Ovary (tissue), 3 donors: ENCODE results near the gene FXYD4.

ENCODE experiments used
- EP300 ChIP-seq: sonication (generic); formaldehyde crosslinking; IDR thresholded peaks from one replicate; pipeline ENCODE4 v1.6.1; 2017; ENCODE audit warnings: antibody characterized with exemption
- POLR2A ChIP-seq: fragments of 450-650 bp; IDR thresholded peaks from one replicate; pipeline ENCODE4 v1.6.1; 2017; ENCODE audit warnings: antibody characterized with exemption, mild to moderate bottlenecking, moderate library complexity
- TF ChIP-seq, protein P1 (sequence below), 3 donors: fragments of 450-650 bp in 2 of 3; fragments of 200-600 bp in 1 of 3; IDR thresholded peaks; one replicate each; pipeline versions ENCODE4 v1.5.1 to v1.8.0; 2016 to 2022; ENCODE audit warnings: antibody characterized with exemption in 3 of 3, mild to moderate bottlenecking in 1 of 3
- donor health status: DM: no; HTN: no; CAD: no.

- TF ChIP-seq, protein P1, sequence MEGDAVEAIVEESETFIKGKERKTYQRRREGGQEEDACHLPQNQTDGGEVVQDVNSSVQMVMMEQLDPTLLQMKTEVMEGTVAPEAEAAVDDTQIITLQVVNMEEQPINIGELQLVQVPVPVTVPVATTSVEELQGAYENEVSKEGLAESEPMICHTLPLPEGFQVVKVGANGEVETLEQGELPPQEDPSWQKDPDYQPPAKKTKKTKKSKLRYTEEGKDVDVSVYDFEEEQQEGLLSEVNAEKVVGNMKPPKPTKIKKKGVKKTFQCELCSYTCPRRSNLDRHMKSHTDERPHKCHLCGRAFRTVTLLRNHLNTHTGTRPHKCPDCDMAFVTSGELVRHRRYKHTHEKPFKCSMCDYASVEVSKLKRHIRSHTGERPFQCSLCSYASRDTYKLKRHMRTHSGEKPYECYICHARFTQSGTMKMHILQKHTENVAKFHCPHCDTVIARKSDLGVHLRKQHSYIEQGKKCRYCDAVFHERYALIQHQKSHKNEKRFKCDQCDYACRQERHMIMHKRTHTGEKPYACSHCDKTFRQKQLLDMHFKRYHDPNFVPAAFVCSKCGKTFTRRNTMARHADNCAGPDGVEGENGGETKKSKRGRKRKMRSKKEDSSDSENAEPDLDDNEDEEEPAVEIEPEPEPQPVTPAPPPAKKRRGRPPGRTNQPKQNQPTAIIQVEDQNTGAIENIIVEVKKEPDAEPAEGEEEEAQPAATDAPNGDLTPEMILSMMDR (IDR thresholded peaks at IDR 0.05), result no peak
- TF ChIP-seq EP300, result no peak
- no peak for TF ChIP-seq POLR2A
Measured at GRCh38 chr10:43373461-43373860, 2.0 kb downstream of the FXYD4 start.
